ENCODE results near the gene AGPAT1.
"Not testable (repeated sequence)": the region's sequence is repeated elsewhere in the genome, so short reads cannot be mapped to it uniquely, and the experiment has no call there.

Gene AGPAT1, protein sequence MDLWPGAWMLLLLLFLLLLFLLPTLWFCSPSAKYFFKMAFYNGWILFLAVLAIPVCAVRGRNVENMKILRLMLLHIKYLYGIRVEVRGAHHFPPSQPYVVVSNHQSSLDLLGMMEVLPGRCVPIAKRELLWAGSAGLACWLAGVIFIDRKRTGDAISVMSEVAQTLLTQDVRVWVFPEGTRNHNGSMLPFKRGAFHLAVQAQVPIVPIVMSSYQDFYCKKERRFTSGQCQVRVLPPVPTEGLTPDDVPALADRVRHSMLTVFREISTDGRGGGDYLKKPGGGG

DNA sequence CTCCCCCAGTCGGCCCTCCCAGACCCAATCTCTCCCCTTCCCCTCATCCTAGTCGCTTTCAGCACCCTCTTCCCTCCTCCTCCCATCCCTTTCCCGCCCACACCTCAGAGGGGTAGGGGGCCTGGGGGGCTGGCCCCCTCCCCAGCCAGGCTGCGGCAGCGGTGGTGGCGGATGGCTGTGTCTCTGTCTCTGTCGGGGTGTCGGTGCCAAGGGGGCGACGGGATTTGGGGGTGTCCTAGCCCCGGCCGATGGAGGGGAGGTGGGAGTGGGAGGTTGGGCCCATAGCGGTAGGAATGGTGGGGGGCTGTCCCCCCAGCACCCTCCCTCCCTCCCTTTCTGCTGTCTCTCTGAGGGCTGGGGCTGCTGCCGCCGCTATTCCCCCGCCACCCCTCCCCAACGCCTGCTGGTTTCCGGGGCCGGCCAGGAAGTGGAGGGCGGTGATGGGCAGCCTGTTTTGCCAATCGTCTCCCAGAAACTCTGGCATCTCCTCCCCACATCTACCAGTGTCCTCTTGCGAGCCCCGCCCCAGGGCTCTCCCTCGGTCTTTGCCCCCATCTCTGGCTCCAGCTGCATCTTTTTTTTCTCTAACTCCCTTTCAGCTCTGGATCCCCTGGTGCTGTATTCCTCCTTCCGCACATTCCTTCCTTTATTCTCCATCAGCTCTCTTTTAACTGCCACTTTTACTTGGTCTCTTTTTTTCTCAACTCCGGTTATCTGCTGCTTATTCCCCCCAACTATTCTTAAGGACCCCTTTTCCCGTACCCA, at the start of gene AGPAT1:
TSS of gene AGPAT1 (minus strand) at position 374 of the 765 bp plus-strand sequence. CDS start 4,588 bp downstream, outside the sequence.
- Mint-ChIP-seq H3K27me3 (ENCODE audit: low read depth) (no peaks in the 10 kb centered on the region), H3K4me1 (ENCODE audit: low read depth) (peaks cover 65% of the 10 kb centered on the region), H3K9me3 (no peaks in the 10 kb centered on the region), H3K4me3 (peak within 1 kb of the TSS; percentile 99), H3K36me3 (ENCODE audit: low read depth) (peaks cover 19% of the 10 kb centered on the region), H3K27ac (peak within 1 kb of the TSS; percentile 99)

DNA sequence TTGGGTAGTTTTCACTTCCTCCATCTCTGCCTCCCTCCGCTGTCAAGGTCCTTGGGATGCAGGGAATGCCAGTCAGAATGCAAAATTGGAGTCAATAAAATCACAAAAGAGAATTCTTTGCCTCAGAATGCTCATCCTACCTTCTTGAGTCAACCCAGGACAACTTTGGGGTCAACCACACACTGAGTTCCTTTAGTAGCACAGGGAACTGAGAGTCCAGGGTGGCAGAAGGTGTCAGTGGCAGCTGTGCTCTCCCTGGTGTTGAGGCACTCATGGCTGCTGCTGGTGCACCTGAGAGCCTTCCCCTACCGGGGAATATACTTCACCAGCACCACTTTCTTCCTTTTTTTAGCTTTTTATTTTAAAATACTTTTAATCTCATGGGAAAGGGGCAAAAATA, 48.8 kb upstream of the AGPAT1 start:
- no peaks in the 10 kb centered on the region for H3K9me3 Mint-ChIP-seq
- H3K27ac Mint-ChIP-seq, result no peak overlapping the region
- no peaks in the 10 kb centered on the region for H3K4me1 Mint-ChIP-seq (ENCODE audit: low read depth)
- no peaks in the 10 kb centered on the region for H3K36me3 Mint-ChIP-seq (ENCODE audit: low read depth)
- no peak overlapping the region for H3K4me3 Mint-ChIP-seq
- peaks cover 1% of the 10 kb centered on the region for H3K27me3 Mint-ChIP-seq (ENCODE audit: low read depth)

DNA sequence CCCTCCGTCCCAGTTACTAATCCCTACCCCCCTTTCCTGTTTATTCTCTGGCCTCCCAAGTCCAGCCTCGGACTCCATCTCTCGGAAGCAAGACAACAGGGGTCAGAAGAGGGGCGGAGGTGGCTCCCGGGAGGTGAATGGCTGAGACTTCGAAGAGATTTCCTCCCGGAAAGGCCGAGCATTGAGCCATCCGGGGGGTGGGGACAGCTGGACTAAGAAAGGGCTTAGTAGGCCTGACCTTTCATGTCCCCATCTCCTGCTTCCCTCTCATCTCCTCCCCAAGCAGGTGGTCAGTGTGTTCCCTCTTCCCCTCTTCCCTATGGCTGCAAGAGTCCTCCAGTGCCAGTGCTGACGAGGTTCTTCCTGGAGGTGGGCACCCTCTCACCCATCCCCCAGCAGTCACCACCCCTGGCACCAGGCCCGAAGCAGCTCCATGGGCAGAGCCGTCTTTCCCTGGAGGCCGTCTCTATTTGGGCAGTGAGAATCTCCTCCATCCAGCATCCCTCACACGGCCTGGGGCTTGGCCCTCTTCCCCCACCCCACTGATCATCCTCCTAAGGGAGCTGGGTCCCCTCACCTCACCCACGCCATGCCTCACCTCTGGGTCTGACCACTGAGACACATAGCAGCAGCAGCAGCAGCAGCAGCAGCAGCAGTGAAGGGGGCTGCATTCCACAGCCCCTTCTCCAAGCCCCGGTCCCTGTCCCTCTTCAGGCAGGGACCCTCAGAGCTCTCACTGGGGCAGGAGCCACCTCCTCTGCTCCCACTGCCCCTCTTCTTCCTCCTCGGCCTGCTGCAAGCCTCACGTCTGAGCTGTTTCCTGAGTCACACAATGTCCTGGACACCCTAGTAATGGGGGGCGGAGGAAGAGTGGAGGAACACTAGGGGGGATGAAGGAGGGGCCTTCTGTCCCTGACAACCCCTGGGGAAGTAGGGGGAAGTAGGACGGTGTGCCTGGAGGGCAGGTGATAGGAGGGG, 47.7 kb upstream of the AGPAT1 start, which contains the start of gene NOTCH4:
TSS of gene NOTCH4 (minus strand) at position 810 of the 978 bp plus-strand sequence. CDS start at position 671, 139 bp downstream.
- H3K27ac Mint-ChIP-seq, result no peak within 1 kb of the TSS
- H3K9me3 Mint-ChIP-seq, result no peaks in the 10 kb centered on the region
- no peaks in the 10 kb centered on the region for H3K36me3 Mint-ChIP-seq (ENCODE audit: low read depth)
- no peaks in the 10 kb centered on the region for H3K4me1 Mint-ChIP-seq (ENCODE audit: low read depth)
- no peak within 1 kb of the TSS for H3K4me3 Mint-ChIP-seq
- H3K27me3 Mint-ChIP-seq (ENCODE audit: low read depth), result peaks cover 8% of the 10 kb centered on the region

DNA sequence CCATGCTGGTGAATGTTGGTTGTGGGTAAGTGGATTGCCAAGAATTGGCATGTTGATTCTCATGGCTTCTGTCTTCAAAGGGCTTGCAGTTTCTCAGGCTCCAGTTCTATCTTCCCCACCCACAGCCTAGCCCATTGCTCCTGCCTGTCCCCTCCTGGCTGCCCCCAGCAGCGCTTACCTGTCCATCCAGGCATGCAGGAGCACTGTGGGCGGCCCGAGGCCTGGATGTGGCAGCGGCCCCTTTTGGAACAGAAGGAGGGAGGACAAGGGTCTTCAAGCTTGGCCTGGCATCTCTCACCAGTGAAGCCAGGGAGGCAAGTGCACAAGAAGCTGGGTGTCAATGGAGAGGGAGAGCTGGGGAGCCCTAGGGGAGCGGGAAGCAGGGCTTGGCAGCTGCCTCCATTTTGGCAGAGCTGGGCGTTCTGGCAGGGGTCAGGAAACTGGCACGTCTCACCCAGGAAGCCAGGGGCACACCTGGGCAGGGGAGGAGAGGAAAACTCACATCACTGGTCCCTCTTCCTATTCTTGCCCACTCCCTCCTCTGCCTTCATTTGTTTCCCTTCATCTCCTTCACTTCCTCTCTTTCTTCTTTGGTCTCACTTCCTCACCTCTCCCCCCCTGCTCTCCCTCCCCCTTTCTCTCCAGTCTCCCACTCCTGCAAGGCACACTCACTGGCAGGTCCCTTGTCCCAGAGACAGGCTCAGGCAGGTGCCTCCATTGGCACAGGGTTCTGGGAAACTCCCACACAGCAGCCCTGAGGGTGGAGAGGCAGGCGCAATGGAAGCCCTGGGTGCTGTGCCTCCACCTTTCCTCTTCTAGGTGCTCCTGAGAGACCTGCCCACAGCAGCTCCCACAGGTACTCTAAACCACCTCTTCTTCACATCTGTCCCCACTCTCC, 46.7 kb upstream of the AGPAT1 start:
- Mint-ChIP-seq H3K4me1 (ENCODE audit: low read depth) (no peaks in the 10 kb centered on the region), H3K9me3 (no peaks in the 10 kb centered on the region), H3K27me3 (ENCODE audit: low read depth) (peaks cover 8% of the 10 kb centered on the region), H3K36me3 (ENCODE audit: low read depth) (no peaks in the 10 kb centered on the region), H3K27ac (no peak overlapping the region), H3K4me3 (no peak overlapping the region)

DNA sequence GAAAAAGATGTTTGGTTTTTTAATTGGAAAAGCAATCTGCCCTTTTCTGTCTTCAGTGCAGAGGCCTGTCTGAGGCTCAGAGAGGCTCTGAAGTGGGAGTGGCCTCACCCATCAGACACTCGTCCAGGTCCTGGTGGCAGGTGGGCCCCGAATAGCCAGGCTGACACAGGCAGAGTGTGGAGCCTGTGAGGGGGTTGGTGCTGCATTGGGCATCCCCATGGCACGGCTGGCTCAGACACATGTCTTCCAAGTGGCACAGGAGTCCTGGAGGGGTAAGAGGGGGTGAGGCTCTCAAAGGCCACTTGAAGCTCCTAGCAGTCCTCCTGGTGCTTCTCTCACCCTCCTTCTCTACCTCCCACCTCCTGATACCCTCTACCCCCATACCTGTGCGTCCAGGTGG, 44.1 kb upstream of the AGPAT1 start:
- no peaks in the 10 kb centered on the region for H3K36me3 Mint-ChIP-seq (ENCODE audit: low read depth)
- no peaks in the 10 kb centered on the region for H3K9me3 Mint-ChIP-seq
- H3K27me3 Mint-ChIP-seq (ENCODE audit: low read depth), result peaks cover 11% of the 10 kb centered on the region
- no peak overlapping the region for H3K4me3 Mint-ChIP-seq
- H3K4me1 Mint-ChIP-seq (ENCODE audit: low read depth), result peaks cover 2% of the 10 kb centered on the region
- no peak overlapping the region for H3K27ac Mint-ChIP-seq

DNA sequence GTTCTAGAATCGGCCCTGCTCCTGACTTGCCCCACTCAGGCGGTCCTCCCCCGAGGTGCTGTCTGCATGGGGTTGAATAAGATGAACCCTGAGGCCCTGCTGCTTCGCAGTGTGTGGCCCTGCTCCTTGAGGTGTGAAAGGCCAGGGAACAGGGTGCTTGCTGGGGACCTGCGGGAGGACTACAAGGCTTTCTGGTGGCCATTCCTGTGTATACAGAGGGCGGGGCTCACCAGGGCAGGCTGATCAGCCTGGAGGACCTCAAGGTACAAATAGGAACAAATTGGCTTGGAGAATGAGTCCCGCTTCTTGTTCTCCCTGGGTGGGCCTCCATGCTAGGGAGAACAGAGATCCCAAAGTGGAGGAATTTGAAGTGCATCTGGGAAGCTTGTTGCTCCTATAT, 42.3 kb upstream of the AGPAT1 start:
- Mint-ChIP-seq H3K9me3 (no peaks in the 10 kb centered on the region), H3K27me3 (ENCODE audit: low read depth) (peaks cover 11% of the 10 kb centered on the region), H3K27ac (no peak overlapping the region), H3K4me1 (ENCODE audit: low read depth) (peaks cover 2% of the 10 kb centered on the region), H3K4me3 (no peak overlapping the region), H3K36me3 (ENCODE audit: low read depth) (no peaks in the 10 kb centered on the region)

DNA sequence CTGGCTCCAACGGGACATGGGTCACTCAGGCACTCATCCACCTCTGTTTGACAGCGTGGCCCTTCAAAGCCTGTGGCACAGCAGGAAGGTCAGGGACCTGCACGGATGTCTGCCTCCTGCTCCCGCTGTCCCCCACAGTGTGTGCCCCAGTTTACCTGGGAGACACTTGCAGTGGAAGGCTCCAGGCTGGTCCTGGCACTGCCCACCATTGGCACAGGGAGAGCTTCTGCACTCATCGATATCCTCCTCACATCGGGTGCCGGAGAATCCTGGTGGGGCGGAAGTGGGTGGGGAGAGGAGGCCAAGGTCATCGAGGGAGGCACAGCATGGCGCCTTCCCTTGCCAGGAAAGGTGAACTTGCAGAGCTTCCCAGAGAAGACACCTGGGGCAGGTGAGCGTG, 41.1 kb upstream of the AGPAT1 start:
- Mint-ChIP-seq H3K27me3 (ENCODE audit: low read depth) (peaks cover 11% of the 10 kb centered on the region), H3K27ac (no peak overlapping the region), H3K36me3 (ENCODE audit: low read depth) (no peaks in the 10 kb centered on the region), H3K4me3 (no peak overlapping the region), H3K4me1 (ENCODE audit: low read depth) (peaks cover 2% of the 10 kb centered on the region), H3K9me3 (no peaks in the 10 kb centered on the region)

DNA sequence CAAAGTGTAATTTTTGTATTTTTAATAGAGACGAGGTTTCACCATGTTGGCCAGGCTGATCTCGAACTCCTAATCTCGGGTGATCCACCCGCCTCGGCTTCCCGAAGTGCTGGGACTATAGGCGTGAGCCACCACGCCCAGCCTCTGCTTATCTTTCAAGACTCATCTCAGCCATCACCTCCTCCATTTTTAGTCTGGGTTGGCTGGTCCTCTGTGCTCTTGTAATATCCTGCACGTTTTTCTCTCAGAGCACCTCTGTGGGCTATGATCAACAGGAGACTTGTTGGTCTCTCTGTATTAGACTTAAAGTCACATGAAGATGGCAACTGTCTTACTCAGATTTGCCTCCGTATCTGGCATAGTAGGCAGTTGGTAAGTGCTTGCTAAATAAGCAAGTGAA, 40.4 kb upstream of the AGPAT1 start:
- Mint-ChIP-seq H3K4me3 (no peak overlapping the region), H3K27ac (no peak overlapping the region), H3K9me3 (no peaks in the 10 kb centered on the region), H3K36me3 (ENCODE audit: low read depth) (no peaks in the 10 kb centered on the region), H3K4me1 (ENCODE audit: low read depth) (peaks cover 2% of the 10 kb centered on the region), H3K27me3 (ENCODE audit: low read depth) (peaks cover 11% of the 10 kb centered on the region)

DNA sequence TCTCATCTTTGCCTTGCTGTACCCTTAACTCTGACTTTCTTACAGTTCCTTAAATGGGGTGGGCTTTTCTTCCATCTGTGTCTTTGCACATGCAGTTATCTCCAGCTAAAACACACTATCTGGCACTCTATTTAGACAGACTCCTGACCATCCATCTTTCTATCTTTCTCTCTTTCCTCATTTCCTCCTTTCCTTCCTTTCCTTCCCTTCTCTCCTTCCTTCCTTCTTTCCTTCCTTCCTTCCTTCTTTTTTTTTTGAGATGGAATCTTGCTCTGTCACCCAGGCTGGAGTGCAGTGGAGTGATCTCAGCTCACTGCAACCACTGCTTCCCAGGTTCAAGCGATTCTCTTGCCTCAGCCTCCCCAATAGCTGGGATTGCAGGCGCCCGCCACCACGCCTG, 39.7 kb upstream of the AGPAT1 start:
- H3K27me3 Mint-ChIP-seq (ENCODE audit: low read depth), result peaks cover 11% of the 10 kb centered on the region
- no peaks in the 10 kb centered on the region for H3K9me3 Mint-ChIP-seq
- H3K36me3 Mint-ChIP-seq (ENCODE audit: low read depth), result no peaks in the 10 kb centered on the region

DNA sequence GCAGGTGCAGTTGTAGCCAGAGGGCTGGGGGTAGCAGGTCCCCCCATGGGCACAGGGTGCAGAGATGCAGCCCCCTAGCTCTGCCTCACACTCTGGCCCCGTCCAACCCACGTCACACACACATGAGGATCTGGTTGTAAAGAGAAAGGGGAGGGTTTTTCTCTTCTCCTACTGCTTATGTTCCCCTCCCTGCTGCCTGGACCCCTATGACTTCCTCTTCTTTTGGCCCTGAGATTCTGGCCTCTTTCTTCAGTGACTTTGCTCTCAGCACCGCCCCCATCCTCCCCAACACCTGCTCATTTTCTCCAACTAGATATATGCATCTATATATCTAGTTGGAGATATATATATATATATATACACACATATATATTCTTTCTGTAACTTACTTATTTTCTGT, 38.2 kb upstream of the AGPAT1 start:
- Mint-ChIP-seq H3K27ac (no peak overlapping the region), H3K9me3 (no peaks in the 10 kb centered on the region), H3K4me3 (no peak overlapping the region), H3K4me1 (ENCODE audit: low read depth) (peaks cover 2% of the 10 kb centered on the region), H3K27me3 (ENCODE audit: low read depth) (peaks cover 6% of the 10 kb centered on the region), H3K36me3 (ENCODE audit: low read depth) (no peaks in the 10 kb centered on the region)

More for the DNA sequence above, 39.7 kb upstream of the AGPAT1 start:
- Mint-ChIP-seq H3K4me3 (no peak overlapping the region), H3K4me1 (ENCODE audit: low read depth) (peaks cover 2% of the 10 kb centered on the region), H3K27ac (no peak overlapping the region)

DNA sequence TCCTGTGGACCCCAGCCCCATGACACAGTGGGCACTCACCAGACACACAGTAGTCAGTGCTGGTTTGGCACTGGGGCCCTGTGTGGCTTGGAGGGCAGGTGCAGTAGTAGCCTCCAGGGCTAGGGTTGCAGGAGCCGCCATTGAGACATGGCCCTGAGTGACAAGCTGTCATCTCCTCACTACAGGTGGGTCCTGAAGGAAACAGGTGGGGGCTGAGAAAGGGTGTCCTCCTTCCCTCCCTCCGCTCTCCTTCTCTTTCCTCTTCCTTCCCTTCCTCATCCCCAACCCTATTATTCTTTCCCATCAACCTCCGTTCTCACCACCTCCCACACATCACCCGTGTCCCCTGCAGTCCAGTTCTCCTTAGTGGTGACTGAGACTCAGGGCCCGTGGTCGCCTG, 37.8 kb upstream of the AGPAT1 start:
- Mint-ChIP-seq H3K27ac (no peak overlapping the region), H3K36me3 (ENCODE audit: low read depth) (no peaks in the 10 kb centered on the region), H3K27me3 (ENCODE audit: low read depth) (peaks cover 10% of the 10 kb centered on the region), H3K9me3 (no peaks in the 10 kb centered on the region), H3K4me1 (ENCODE audit: low read depth) (peaks cover 2% of the 10 kb centered on the region), H3K4me3 (no peak overlapping the region)

DNA sequence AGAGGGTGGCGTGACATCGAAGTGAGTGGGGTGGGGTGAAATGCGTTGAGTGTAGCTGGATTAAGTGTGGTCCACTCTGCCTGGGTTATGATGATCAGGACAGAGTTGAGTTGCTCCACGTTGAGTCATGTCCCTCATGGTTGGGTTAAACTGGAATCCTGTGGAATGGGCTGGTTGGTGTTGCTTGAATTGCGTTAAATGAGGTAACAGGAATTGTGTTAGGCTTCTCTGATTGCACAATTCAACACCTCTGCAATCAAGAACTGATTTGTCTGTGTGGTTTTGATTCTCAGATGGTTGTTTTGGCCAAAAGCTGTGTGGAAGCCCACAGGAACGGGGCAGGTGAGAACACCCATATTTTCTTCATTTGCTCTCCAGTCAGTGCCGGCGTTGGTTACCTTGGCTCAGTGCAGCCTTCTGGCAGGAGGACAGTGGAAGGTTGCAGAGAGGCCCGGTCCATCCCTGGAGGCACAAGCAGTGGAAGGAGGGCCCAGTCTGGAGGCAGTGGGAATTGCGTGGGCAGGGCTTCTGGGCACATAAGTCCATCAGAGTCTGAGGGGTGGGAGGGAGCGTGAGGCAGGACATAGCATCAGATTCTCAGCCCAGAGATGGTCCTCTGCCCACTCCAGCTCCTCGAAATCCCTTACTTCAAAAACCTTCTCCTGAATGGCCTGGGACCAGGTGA, 36.3 kb upstream of the AGPAT1 start:
- no peak overlapping the region for H3K27ac Mint-ChIP-seq
- H3K9me3 Mint-ChIP-seq, result no peaks in the 10 kb centered on the region
- H3K4me3 Mint-ChIP-seq, result no peak overlapping the region
- peaks cover 2% of the 10 kb centered on the region for H3K4me1 Mint-ChIP-seq (ENCODE audit: low read depth)
- no peaks in the 10 kb centered on the region for H3K36me3 Mint-ChIP-seq (ENCODE audit: low read depth)
- peaks cover 12% of the 10 kb centered on the region for H3K27me3 Mint-ChIP-seq (ENCODE audit: low read depth)

DNA sequence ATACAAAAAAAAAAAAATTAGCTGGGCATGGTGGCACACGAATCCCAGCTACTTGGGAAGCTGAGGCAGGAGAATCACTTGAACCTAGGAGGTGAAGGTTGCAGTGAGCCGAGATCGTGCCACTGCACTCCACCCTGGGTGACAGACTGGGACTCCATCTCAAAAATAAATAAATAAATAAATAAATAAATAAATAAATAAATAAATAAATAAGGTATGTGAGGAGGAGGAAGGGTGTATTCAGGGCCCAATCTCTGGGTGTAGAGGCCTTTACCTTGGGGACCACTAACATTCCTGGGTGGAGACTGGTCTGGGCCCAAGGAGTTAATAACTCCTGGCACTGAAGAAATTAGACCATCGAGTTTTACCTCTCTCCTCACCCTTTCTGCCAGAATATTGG, 35.5 kb upstream of the AGPAT1 start:
- not testable (repeated sequence) for H3K36me3 Mint-ChIP-seq (ENCODE audit: low read depth); H3K27ac Mint-ChIP-seq; H3K4me3 Mint-ChIP-seq; H3K4me1 Mint-ChIP-seq (ENCODE audit: low read depth); H3K9me3 Mint-ChIP-seq
- peaks cover 11% of the 10 kb centered on the region for H3K27me3 Mint-ChIP-seq (ENCODE audit: low read depth)
